ENCODE measurements around the gene ALDH1B1.

- TF ChIP-seq CREB1 (CRISPR knock-in tag; IDR thresholded peaks at IDR 0.05), result no peak
- TF ChIP-seq OVOL2 (CRISPR knock-in tag; IDR thresholded peaks at IDR 0.05; ENCODE audit: borderline replicate concordance), result no peak
- TF ChIP-seq CTCF (IDR thresholded peaks at IDR 0.05), result no peak
- TF ChIP-seq USF2 (CRISPR knock-in tag; IDR thresholded peaks at IDR 0.05), result no peak
- TF ChIP-seq NFYB (CRISPR knock-in tag; conservative IDR thresholded peaks at IDR 0.05; ENCODE audit: low read depth), result no peak
- no peak for TF ChIP-seq SOX15 (CRISPR knock-in tag; IDR thresholded peaks at IDR 0.05)
- TF ChIP-seq ATF6 (CRISPR knock-in tag; IDR thresholded peaks at IDR 0.05), result no peak
- TF ChIP-seq ZNF425 (CRISPR knock-in tag; conservative IDR thresholded peaks at IDR 0.05), result no peak
- TF ChIP-seq USF1 (CRISPR knock-in tag; IDR thresholded peaks at IDR 0.05), result no peak
- no peak for TF ChIP-seq CBFB (CRISPR knock-in tag; IDR thresholded peaks at IDR 0.05; ENCODE audit: low read depth)
- no peak for TF ChIP-seq JUN (CRISPR knock-in tag; IDR thresholded peaks at IDR 0.05)
- no peak for TF ChIP-seq NR2C2 (CRISPR knock-in tag; IDR thresholded peaks at IDR 0.05)
- no peak for TF ChIP-seq EMX1 (CRISPR knock-in tag; IDR thresholded peaks at IDR 0.05)
Measured at GRCh38 chr9:38393128-38393796, 760 bp downstream of the ALDH1B1 start.

All from WTC11 (cell line).